Measurements from ENCODE around the gene DPP6.

DNA sequence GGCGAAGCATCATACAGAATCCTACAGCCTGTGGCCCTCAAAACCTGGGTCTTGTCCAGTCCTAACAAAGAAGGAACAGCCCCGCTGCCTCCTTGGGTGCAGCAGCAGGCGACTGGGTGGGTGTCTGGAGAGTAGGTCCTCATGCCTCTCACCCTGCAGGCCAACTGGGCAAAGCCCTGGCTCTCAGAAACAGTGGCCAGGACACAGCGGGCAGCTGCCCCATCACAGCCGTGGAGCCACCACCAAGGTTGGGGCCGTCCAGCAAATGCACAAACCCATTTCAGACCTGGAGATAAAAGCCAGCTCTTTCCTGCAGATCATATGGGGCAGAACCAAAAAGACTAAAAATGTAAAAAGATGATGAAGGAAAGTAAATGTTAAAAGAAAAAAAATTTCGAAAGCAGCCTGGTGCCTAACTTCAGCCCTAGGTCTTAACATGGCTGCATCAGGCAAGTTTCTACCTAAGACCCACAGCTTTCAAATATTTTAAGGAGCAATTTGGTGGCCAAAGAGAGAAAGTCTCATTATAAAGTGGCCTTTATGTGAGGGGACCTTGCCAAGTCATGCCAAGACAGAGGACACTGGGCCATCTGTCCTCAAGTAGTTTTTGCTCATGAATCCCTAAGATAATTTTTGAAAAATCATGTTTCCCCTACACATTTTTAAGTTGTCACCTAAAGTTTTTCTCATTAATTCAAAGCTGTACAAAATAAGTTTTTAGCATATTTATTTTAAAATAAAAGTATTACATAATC is 808.6 kb downstream of the DPP6 start:
- TF ChIP-seq, protein P1, sequence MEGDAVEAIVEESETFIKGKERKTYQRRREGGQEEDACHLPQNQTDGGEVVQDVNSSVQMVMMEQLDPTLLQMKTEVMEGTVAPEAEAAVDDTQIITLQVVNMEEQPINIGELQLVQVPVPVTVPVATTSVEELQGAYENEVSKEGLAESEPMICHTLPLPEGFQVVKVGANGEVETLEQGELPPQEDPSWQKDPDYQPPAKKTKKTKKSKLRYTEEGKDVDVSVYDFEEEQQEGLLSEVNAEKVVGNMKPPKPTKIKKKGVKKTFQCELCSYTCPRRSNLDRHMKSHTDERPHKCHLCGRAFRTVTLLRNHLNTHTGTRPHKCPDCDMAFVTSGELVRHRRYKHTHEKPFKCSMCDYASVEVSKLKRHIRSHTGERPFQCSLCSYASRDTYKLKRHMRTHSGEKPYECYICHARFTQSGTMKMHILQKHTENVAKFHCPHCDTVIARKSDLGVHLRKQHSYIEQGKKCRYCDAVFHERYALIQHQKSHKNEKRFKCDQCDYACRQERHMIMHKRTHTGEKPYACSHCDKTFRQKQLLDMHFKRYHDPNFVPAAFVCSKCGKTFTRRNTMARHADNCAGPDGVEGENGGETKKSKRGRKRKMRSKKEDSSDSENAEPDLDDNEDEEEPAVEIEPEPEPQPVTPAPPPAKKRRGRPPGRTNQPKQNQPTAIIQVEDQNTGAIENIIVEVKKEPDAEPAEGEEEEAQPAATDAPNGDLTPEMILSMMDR (IDR thresholded peaks at IDR 0.05) = no peak
- TF ChIP-seq SMAD4 (CRISPR knock-in tag; IDR thresholded peaks at IDR 0.05) = no peak
